K562 (cell line): Measurements from ENCODE around the gene RYK. TPM values are rescaled to one million over a fixed set of nuclear protein-coding genes. Genes with fewer than 3 reads are reported as not detected.
A peak's percentile ranks its signal among the peaks of the same experiment; 100 is the strongest.

Experiments used
- ATAC-seq: fragments of 200-7000 bp; cut with Tn5 transposase; 3 replicates; pipeline ENCODE4 v1.9.1; 2020; ENCODE audit warnings: moderate library complexity
- BruUV-seq: library from RNA; stranded (reverse); fragments of 400-500 nt; replicated peaks from 2 replicates; lab custom pipeline; 2021; lab: Mats Ljungman, UMichigan
- CTCF ChIA-PET: fragments of 300-600 bp; formaldehyde crosslinking; extraction: SDS; loops from one replicate; lab custom pipeline; 2021; ENCODE audit warnings: low intra/inter-chr PET ratio; lab: Yijun Ruan, JAX
- POLR2A ChIA-PET: fragments of 300-600, 350-650 bp; sonication (Branson Sonifier 250); formaldehyde crosslinking; extraction: SDS; loops from one replicate; lab custom pipeline; 2021; ENCODE audit warnings: antibody characterized with exemption, inconsistent platforms; lab: Yijun Ruan, JAX
- DNase-seq, 4 experiments: peaks; one replicate each; pipeline versions ENCODE4 v3.0.0 to v3.0.0-alpha.2; 2011 to 2018; ENCODE audit warnings: low spot score in 3 of 4, mixed read lengths in 3 of 4; ENCODE audit errors: extremely low read depth in 1 of 4
- FAIRE-seq: peaks from 2 replicates; lab custom pipeline; 2011; peaks lifted over from hg19 to GRCh38; lab: Jason Lieb, UNC
- H2AFZ ChIP-seq: 2 replicates; pipeline ENCODE4 v1.6.0; 2011; ENCODE audit warnings: low read depth, low read length, control low read depth, inconsistent platforms
- H3K27ac ChIP-seq: fragments of 200-600 bp; 3 replicates; pipeline ENCODE4 v1.8.0; 2011; ENCODE audit warnings: low read depth, mild to moderate bottlenecking, control low read depth, inconsistent platforms, low read length, moderate library complexity, mixed read lengths; ENCODE audit errors: extremely low read depth
- H3K27me3 ChIP-seq, 2 experiments: fragments of 300-600 bp in 1 of 2; 2 replicates in 1 of 2; 3 replicates in 1 of 2; pipeline versions ENCODE4 v1.6.0 to v1.8.0; 2011; ENCODE audit warnings: inconsistent platforms in 2 of 2, low read length in 2 of 2, mild to moderate bottlenecking in 1 of 2, mixed read lengths in 1 of 2, moderate library complexity in 1 of 2; ENCODE audit not compliant: control insufficient read depth in 2 of 2, insufficient read depth in 2 of 2
- H3K36me3 ChIP-seq: fragments of 300-600 bp; 3 replicates; pipeline ENCODE4 v1.8.0; 2011; ENCODE audit warnings: mild to moderate bottlenecking, low read length, inconsistent platforms; ENCODE audit not compliant: control insufficient read depth, insufficient read depth
- H3K4me1 ChIP-seq, 2 experiments: fragments of 200-600 bp in 1 of 2; replicated peaks in 1 of 2; 2 replicates in 1 of 2; 3 replicates in 1 of 2; pipeline versions ENCODE4 v1.5.1 to v1.8.0; 2011; ENCODE audit warnings: inconsistent platforms in 2 of 2, low read length in 2 of 2, mild to moderate bottlenecking in 1 of 2, mixed read lengths in 1 of 2, moderate library complexity in 1 of 2; ENCODE audit not compliant: control insufficient read depth in 2 of 2, insufficient read depth in 2 of 2
- H3K4me2 ChIP-seq: 2 replicates; pipeline ENCODE4 v1.6.1; 2011; ENCODE audit warnings: low read length, control low read depth, inconsistent platforms, mixed read lengths; ENCODE audit not compliant: insufficient read depth
- H3K4me3 ChIP-seq: fragments of 200-600 bp; sonication (generic), shearing (Covaris generic); 2 replicates; pipeline ENCODE4 v1.5.1; 2016; ENCODE audit warnings: control low read depth, inconsistent platforms
- H3K79me2 ChIP-seq: fragments of 200-600 bp; 3 replicates; pipeline ENCODE4 v1.8.0; 2011; ENCODE audit warnings: low read length, inconsistent platforms; ENCODE audit not compliant: control insufficient read depth, insufficient read depth
- H3K9ac ChIP-seq, 2 experiments: 2 replicates each; pipeline versions ENCODE4 v1.6.0 to v1.6.1; 2011; ENCODE audit warnings: low read depth in 2 of 2, low read length in 2 of 2, control low read depth in 1 of 2, inconsistent platforms in 1 of 2, mild to moderate bottlenecking in 1 of 2, mixed read lengths in 1 of 2; ENCODE audit not compliant: insufficient read depth in 1 of 2
- H3K9me1 ChIP-seq: one replicate; pipeline ENCODE4 v1.6.0; 2011; ENCODE audit warnings: inconsistent platforms, mild to moderate bottlenecking, low read length, moderate library complexity; ENCODE audit not compliant: control insufficient read depth, insufficient read depth
- H3K9me3 ChIP-seq: replicated peaks from 2 replicates; pipeline ENCODE4 v1.5.1; 2011; ENCODE audit warnings: low read depth, low read length, inconsistent platforms; ENCODE audit not compliant: control insufficient read depth, insufficient read depth
- H4K20me1 ChIP-seq: replicated peaks from 2 replicates; pipeline ENCODE4 v1.6.1; 2011; ENCODE audit warnings: low read length, inconsistent platforms, mixed read lengths; ENCODE audit not compliant: control insufficient read depth, insufficient read depth
- EWSR1 ChIP-seq: fragments of 450-650 bp; IDR thresholded peaks from 2 replicates; pipeline ENCODE4 v1.6.1; 2018; ENCODE audit warnings: borderline replicate concordance, mild to moderate bottlenecking, low read depth, moderate library complexity; ENCODE audit not compliant: partially characterized antibody
- PHTF2 ChIP-seq: fragments of 250-450 bp; sonication (Bioruptor Pico); IDR thresholded peaks from 2 replicates; pipeline ENCODE4 v1.5.0; 2021; ENCODE audit warnings: mild to moderate bottlenecking
- RAD21 ChIP-seq, 2 experiments: fragments of 250-450 bp in 1 of 2; fragments of 450-650 bp in 1 of 2; sonication (Bioruptor Pico) in 1 of 2; formaldehyde crosslinking in 1 of 2; IDR thresholded peaks in 1 of 2; conservative IDR thresholded peaks in 1 of 2; 2 replicates each; pipeline versions ENCODE4 v1.4.0 to v1.8.0; 2020 to 2022; ENCODE audit warnings: mild to moderate bottlenecking in 2 of 2, moderate library complexity in 1 of 2
- WGBS: fragments of 100-300 bp; shearing (Covaris generic); methylation state at CpG from one replicate; pipeline ENCODE4 v1.1.6; 2016; ENCODE audit warnings: low coverage, mixed read lengths; ENCODE audit not compliant: insufficient coverage; ENCODE audit errors: missing lambda C conversion rate; 5-methylcytosine and 5-hydroxymethylcytosine counted together
- in situ Hi-C: fragments of 300-500 bp; cut with MboI; formaldehyde crosslinking; loops from 4 replicates; pipeline ENCODE4 v1.15.0; 2018; ENCODE audit warnings: inconsistent platforms, mixed read lengths
- intact Hi-C: fragments of 100-400 bp; cut with micrococcal nuclease; formaldehyde crosslinking; loops from 2 replicates; pipeline ENCODE4 v1.14.2; 2022
- polyA plus RNA-seq, 8 experiments: library from polyadenylated mRNA; depleted of rRNA in 4 of 8; stranded (reverse) in 5 of 8; unstranded in 3 of 8; fragments of >200 nt; fragmentation: Nextera tagmentation in 2 of 8; fragmentation: Illumina TruSeq in 1 of 8; extraction: Ambion mirVana in 2 of 8; extraction: Trizol in 1 of 8; gene quantifications; 2 replicates each; pipeline versions ENCODE4 v1.2.1 to v1.2.3, GENCODE V29; 2011 to 2014; ENCODE audit warnings: inconsistent platforms in 1 of 8, missing spikeins in 1 of 8
- total RNA-seq, 7 experiments: library from RNA; depleted of rRNA in 6 of 7; stranded (reverse); fragments of >200 nt in 6 of 7; fragmentation: Illumina TruSeq in 2 of 7; extraction: Trizol in 2 of 7; gene quantifications; 2 replicates each; pipeline versions ENCODE4 v1.2.1 to v1.2.3, GENCODE V29; 2011 to 2021; ENCODE audit warnings: low replicate concordance in 1 of 7
- TF ChIP-seq, protein P1 (sequence below): fragments of 450-650 bp; IDR thresholded peaks from 2 replicates; pipeline ENCODE4 v1.6.1; 2016
- TF ChIP-seq, protein P2 (sequence below), 2 experiments: IDR thresholded peaks in 1 of 2; conservative IDR thresholded peaks in 1 of 2; 2 replicates each; pipeline ENCODE4 v1.6.1; 2016; ENCODE audit warnings: low read depth in 2 of 2, mild to moderate bottlenecking in 1 of 2, missing compliant biosample characterization in 1 of 2, missing genetic modification characterization in 1 of 2, moderate library complexity in 1 of 2
- TF ChIP-seq, protein P3 (sequence below), 3 experiments: IDR thresholded peaks in 2 of 3; conservative IDR thresholded peaks in 1 of 3; 2 replicates each; pipeline ENCODE4 v1.5.1; 2011 to 2012; ENCODE audit warnings: low read length in 3 of 3, mild to moderate bottlenecking in 3 of 3, control low read depth in 2 of 3, improper control_type of control experiment in 1 of 3, inconsistent platforms in 1 of 3, low read depth in 1 of 3, mixed read lengths in 1 of 3, moderate library complexity in 1 of 3; ENCODE audit not compliant: insufficient read depth in 2 of 3

Gene RYK
- total and polyA plus RNA-seq, 9 of the 15 experiments (the other 6 are each of a cell fraction or from before 2014, with no cell fraction given) = 4.2 to 29.5 (median 16.6) TPM

- H3K79me2 ChIP-seq = no peaks in the 10 kb centered on the region
- H3K9me3 ChIP-seq = no peaks in the 10 kb centered on the region
- no TSS peak for BruUV-seq
- 47% methylated on average over 3 of the region's 4 CpGs for WGBS
- ChIA-PET POLR2A (interaction anchor here (0.6 kb wide), 1 partner anchor 187 kb away, joined by 3 read pairs; no protein-coding TSS in a partner anchor), CTCF (interaction anchor here (0.9 kb wide), 1 partner anchor 86 kb away, joined by 5 read pairs; no protein-coding TSS in a partner anchor)
- H4K20me1 ChIP-seq = no peaks in the 10 kb centered on the region
- H3K36me3 ChIP-seq = no peaks in the 10 kb centered on the region
- H2AFZ ChIP-seq = peak overlapping the region; percentile 44; the same call in 1 of the 2 replicates
- no peak overlapping the region for H3K4me2 ChIP-seq
- no peak overlapping the region for H3K4me3 ChIP-seq
- H3K4me1 ChIP-seq = no peaks in the 10 kb centered on the region
- TF ChIP-seq EWSR1 (no peak), PHTF2 (no peak), RAD21 (CRISPR knock-in tag; conservative IDR thresholded peaks at IDR 0.05 in 1 of 2, IDR thresholded peaks at IDR 0.05 in 1 of 2) (peak in 1 of 2 experiments; percentile 36; a peak in 2 of 4 replicates)
- TF ChIP-seq, protein P1, sequence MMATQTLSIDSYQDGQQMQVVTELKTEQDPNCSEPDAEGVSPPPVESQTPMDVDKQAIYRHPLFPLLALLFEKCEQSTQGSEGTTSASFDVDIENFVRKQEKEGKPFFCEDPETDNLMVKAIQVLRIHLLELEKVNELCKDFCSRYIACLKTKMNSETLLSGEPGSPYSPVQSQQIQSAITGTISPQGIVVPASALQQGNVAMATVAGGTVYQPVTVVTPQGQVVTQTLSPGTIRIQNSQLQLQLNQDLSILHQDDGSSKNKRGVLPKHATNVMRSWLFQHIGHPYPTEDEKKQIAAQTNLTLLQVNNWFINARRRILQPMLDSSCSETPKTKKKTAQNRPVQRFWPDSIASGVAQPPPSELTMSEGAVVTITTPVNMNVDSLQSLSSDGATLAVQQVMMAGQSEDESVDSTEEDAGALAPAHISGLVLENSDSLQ = peak; percentile 85
- TF ChIP-seq, protein P2, sequence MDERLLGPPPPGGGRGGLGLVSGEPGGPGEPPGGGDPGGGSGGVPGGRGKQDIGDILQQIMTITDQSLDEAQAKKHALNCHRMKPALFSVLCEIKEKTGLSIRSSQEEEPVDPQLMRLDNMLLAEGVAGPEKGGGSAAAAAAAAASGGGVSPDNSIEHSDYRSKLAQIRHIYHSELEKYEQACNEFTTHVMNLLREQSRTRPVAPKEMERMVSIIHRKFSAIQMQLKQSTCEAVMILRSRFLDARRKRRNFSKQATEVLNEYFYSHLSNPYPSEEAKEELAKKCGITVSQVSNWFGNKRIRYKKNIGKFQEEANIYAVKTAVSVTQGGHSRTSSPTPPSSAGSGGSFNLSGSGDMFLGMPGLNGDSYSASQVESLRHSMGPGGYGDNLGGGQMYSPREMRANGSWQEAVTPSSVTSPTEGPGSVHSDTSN (CRISPR knock-in tag; IDR thresholded peaks at IDR 0.05; ENCODE audit: low read depth) = no peak
- TF ChIP-seq, protein P2 (tag; conservative IDR thresholded peaks at IDR 0.05; ENCODE audit: low read depth) = peak; percentile 47
- TF ChIP-seq, protein P3, sequence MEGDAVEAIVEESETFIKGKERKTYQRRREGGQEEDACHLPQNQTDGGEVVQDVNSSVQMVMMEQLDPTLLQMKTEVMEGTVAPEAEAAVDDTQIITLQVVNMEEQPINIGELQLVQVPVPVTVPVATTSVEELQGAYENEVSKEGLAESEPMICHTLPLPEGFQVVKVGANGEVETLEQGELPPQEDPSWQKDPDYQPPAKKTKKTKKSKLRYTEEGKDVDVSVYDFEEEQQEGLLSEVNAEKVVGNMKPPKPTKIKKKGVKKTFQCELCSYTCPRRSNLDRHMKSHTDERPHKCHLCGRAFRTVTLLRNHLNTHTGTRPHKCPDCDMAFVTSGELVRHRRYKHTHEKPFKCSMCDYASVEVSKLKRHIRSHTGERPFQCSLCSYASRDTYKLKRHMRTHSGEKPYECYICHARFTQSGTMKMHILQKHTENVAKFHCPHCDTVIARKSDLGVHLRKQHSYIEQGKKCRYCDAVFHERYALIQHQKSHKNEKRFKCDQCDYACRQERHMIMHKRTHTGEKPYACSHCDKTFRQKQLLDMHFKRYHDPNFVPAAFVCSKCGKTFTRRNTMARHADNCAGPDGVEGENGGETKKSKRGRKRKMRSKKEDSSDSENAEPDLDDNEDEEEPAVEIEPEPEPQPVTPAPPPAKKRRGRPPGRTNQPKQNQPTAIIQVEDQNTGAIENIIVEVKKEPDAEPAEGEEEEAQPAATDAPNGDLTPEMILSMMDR (IDR thresholded peaks at IDR 0.05 in 2 of 3, conservative IDR thresholded peaks at IDR 0.05 in 1 of 3; ENCODE audit: insufficient read depth in 2 of 3, low read depth in 1 of 3, low read length in 3 of 3) = peak in 1 of 3 experiments; percentile 35; a peak in 2 of 6 replicates
- ATAC-seq (peak; percentile 63; the same call in 2 of the 3 replicates), FAIRE-seq (no peak), DNase-seq (no peak)
- in situ Hi-C loops (no loop called here), intact Hi-C loops (loop anchor here (1.0 to 5.0 kb wide), 2 partner anchors 42 to 86 kb away; no protein-coding TSS in a partner anchor)
- H3K27ac ChIP-seq = no peak overlapping the region
- no peak overlapping the region for H3K9ac ChIP-seq
- H3K9me1 ChIP-seq = no peaks in the 10 kb centered on the region
- no peaks in the 10 kb centered on the region; a peak in 2 of 5 replicates for H3K27me3 ChIP-seq
Observed at GRCh38 chr3:134299185-134299887, 48.7 kb upstream of the RYK start.
